ENCODE results near the gene PRKCA. TPM values are rescaled to one million over a fixed set of nuclear protein-coding genes. Genes with fewer than 3 reads are reported as not detected.

Gene PRKCA
- total and polyA plus RNA-seq, 2 of the 13 experiments (the other 11 are each of a cell fraction or from before 2014, with no cell fraction given), result 18.5 to 21.5 TPM

DNA sequence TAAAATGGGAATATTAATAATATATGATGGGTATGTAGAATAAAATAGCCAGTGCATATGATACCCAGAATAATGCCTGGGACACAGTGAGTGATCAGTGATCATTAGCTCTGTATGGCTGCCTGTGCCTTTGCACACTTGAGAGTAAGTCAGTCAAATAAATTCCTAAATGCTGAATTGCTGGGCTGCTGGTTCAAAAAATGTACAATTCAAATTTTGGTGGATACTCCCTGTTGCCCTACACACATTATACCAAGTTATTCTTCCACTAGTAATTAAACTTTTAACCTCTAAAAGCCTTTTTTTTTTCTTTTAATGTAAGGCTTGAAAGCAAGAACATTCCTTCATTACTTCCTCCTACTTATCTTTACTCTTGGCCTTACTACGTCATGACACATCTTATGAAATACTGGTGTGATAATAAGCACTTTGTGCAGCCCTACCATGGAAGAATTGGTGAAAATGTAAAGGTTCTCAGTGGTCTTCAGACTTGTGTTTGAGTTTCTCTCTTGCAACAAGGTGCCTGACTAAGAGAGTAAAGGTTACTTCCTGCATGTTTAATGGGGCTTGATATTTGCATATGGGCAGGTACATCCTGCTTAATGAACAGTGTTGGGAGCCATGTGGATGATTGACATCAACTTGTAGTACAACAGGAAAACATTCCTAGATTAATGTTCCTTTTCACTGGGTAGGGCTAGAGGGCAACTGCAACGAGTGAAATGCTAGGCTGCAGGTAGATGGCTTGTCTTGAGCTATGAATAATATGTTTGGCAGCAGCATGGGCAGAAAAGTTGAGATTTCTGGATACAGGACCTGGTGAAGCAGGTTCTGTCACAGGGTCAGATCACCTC is 84.3 kb downstream of the PRKCA start (continued):
- TF ChIP-seq NCOR1 (IDR thresholded peaks at IDR 0.05; ENCODE audit: borderline replicate concordance, low read length) (no peak), EZH2 (conservative IDR thresholded peaks at IDR 0.05; ENCODE audit: low read depth, low read length) (no peak), XRCC5 (optimal IDR thresholded peaks at IDR 0.05; ENCODE audit: low read length) (no peak), ZNF441 (CRISPR knock-in tag; IDR thresholded peaks at IDR 0.05; ENCODE audit: borderline replicate concordance) (no peak), ZNF205 (CRISPR knock-in tag; IDR thresholded peaks at IDR 0.05) (peak; percentile 66; the same call in 1 of the 2 replicates), SP5 (CRISPR knock-in tag; IDR thresholded peaks at IDR 0.05; ENCODE audit: borderline replicate concordance, low read depth) (no peak), NFIC (IDR thresholded peaks at IDR 0.05; ENCODE audit: low read length) (peak; percentile 63; the same call in 1 of the 2 replicates), RBM22 (optimal IDR thresholded peaks at IDR 0.05; ENCODE audit: low read length) (no peak), KLF13 (CRISPR knock-in tag; IDR thresholded peaks at IDR 0.05) (no peak), ZNF354B (CRISPR knock-in tag; IDR thresholded peaks at IDR 0.05) (no peak), KMT2B (CRISPR knock-in tag; IDR thresholded peaks at IDR 0.05) (0 out of 2 replicates have a peak, but pooled peaks have one; percentile 35), ZNF557 (CRISPR knock-in tag; IDR thresholded peaks at IDR 0.05) (no peak), CBX5 (CRISPR knock-in tag; IDR thresholded peaks at IDR 0.05; ENCODE audit: borderline replicate concordance) (no peak), GABPB1 (CRISPR knock-in tag; IDR thresholded peaks at IDR 0.05) (no peak), MEF2D (CRISPR knock-in tag; IDR thresholded peaks at IDR 0.05) (no peak), ZNF598 (CRISPR knock-in tag; IDR thresholded peaks at IDR 0.05; ENCODE audit: borderline replicate concordance) (no peak), PHF8 (CRISPR knock-in tag; IDR thresholded peaks at IDR 0.05) (no peak)
- TF ChIP-seq, protein P1, sequence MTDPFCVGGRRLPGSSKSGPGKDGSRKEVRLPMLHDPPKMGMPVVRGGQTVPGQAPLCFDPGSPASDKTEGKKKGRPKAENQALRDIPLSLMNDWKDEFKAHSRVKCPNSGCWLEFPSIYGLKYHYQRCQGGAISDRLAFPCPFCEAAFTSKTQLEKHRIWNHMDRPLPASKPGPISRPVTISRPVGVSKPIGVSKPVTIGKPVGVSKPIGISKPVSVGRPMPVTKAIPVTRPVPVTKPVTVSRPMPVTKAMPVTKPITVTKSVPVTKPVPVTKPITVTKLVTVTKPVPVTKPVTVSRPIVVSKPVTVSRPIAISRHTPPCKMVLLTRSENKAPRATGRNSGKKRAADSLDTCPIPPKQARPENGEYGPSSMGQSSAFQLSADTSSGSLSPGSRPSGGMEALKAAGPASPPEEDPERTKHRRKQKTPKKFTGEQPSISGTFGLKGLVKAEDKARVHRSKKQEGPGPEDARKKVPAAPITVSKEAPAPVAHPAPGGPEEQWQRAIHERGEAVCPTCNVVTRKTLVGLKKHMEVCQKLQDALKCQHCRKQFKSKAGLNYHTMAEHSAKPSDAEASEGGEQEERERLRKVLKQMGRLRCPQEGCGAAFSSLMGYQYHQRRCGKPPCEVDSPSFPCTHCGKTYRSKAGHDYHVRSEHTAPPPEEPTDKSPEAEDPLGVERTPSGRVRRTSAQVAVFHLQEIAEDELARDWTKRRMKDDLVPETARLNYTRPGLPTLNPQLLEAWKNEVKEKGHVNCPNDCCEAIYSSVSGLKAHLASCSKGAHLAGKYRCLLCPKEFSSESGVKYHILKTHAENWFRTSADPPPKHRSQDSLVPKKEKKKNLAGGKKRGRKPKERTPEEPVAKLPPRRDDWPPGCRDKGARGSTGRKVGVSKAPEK (CRISPR knock-in tag; IDR thresholded peaks at IDR 0.05; ENCODE audit: borderline replicate concordance), result no peak
- TF ChIP-seq, protein P2, sequence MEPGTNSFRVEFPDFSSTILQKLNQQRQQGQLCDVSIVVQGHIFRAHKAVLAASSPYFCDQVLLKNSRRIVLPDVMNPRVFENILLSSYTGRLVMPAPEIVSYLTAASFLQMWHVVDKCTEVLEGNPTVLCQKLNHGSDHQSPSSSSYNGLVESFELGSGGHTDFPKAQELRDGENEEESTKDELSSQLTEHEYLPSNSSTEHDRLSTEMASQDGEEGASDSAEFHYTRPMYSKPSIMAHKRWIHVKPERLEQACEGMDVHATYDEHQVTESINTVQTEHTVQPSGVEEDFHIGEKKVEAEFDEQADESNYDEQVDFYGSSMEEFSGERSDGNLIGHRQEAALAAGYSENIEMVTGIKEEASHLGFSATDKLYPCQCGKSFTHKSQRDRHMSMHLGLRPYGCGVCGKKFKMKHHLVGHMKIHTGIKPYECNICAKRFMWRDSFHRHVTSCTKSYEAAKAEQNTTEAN (CRISPR knock-in tag; conservative IDR thresholded peaks at IDR 0.05), result no peak
- TF ChIP-seq, protein P3, sequence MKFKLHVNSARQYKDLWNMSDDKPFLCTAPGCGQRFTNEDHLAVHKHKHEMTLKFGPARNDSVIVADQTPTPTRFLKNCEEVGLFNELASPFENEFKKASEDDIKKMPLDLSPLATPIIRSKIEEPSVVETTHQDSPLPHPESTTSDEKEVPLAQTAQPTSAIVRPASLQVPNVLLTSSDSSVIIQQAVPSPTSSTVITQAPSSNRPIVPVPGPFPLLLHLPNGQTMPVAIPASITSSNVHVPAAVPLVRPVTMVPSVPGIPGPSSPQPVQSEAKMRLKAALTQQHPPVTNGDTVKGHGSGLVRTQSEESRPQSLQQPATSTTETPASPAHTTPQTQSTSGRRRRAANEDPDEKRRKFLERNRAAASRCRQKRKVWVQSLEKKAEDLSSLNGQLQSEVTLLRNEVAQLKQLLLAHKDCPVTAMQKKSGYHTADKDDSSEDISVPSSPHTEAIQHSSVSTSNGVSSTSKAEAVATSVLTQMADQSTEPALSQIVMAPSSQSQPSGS (CRISPR knock-in tag; IDR thresholded peaks at IDR 0.05), result 0 out of 2 replicates have a peak, but pooled peaks have one; percentile 8
- TF ChIP-seq, protein P4, sequence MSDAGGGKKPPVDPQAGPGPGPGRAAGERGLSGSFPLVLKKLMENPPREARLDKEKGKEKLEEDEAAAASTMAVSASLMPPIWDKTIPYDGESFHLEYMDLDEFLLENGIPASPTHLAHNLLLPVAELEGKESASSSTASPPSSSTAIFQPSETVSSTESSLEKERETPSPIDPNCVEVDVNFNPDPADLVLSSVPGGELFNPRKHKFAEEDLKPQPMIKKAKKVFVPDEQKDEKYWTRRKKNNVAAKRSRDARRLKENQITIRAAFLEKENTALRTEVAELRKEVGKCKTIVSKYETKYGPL (CRISPR knock-in tag; IDR thresholded peaks at IDR 0.05), result no peak

Data from HepG2 (cell line).